NCI-H146 treated with DMSO at 0.1 percent for 48 hours (cell line): ENCODE measurements around the gene GATA2.

Experiments
- DNase-seq: peaks from one replicate; lab custom pipeline; 2025; ENCODE audit not compliant: unreplicated experiment; lab: John Stamatoyannopoulos, UW

Gene GATA2

GRCh38 chr3:128476659-128477058, 16.3 kb downstream of the GATA2 start:
- no peak for DNase-seq

- no peak for DNase-seq
These were observed 17.6 kb downstream of the GATA2 start for GRCh38 chr3:128475355-128475754.

- no peak for DNase-seq
These were observed 19.3 kb downstream of the GATA2 start for GRCh38 chr3:128473737-128474136.

GRCh38 chr3:128473180-128473519, 19.9 kb downstream of the GATA2 start:
- DNase-seq = no peak

GRCh38 chr3:128472449-128473179, 20.4 kb downstream of the GATA2 start:
- DNase-seq = no peak

- DNase-seq = no peak
These were observed 21.3 kb downstream of the GATA2 start for GRCh38 chr3:128471720-128472119.

- DNase-seq = no peak
These were observed 21.9 kb downstream of the GATA2 start for GRCh38 chr3:128471110-128471509.

GRCh38 chr3:128470134-128470899, 22.7 kb downstream of the GATA2 start:
- DNase-seq = no peak

- no peak for DNase-seq
These were observed 23.4 kb downstream of the GATA2 start for GRCh38 chr3:128469556-128469955.

- no peak for DNase-seq
These were observed 24.0 kb downstream of the GATA2 start for GRCh38 chr3:128468791-128469527.

GRCh38 chr3:128468285-128468790, 24.7 kb downstream of the GATA2 start:
- no peak for DNase-seq

- DNase-seq = no peak
These were observed 26.0 kb downstream of the GATA2 start, which contains the start of gene DNAJB8 for GRCh38 chr3:128466840-128467541. DNAJB8 (minus strand) TSS chr3:128466890; CDS start chr3:128463245, 3,645 bp downstream.

GRCh38 chr3:128464702-128465101, 28.3 kb downstream of the GATA2 start:
- no peak for DNase-seq

- no peak for DNase-seq
These were observed 28.8 kb downstream of the GATA2 start for GRCh38 chr3:128464188-128464587.

GRCh38 chr3:128463771-128464170, 29.2 kb downstream of the GATA2 start:
- no peak for DNase-seq

- no peak for DNase-seq
These were observed 29.6 kb downstream of the GATA2 start for GRCh38 chr3:128463354-128463753.

GRCh38 chr3:128462931-128463330, 30.1 kb downstream of the GATA2 start:
- no peak for DNase-seq

- DNase-seq = no peak
These were observed 30.6 kb downstream of the GATA2 start for GRCh38 chr3:128462341-128462910.

- no peak for DNase-seq
These were observed 31.3 kb downstream of the GATA2 start for GRCh38 chr3:128461731-128462130.

GRCh38 chr3:128459461-128459820, 33.6 kb downstream of the GATA2 start:
- no peak for DNase-seq
